Stimulated activated effector memory CD8-positive, alpha-beta T cell treated with anti-CD3 and anti-CD28 coated beads, Interleukin-12 subunit alpha, Interleukin-12 subunit beta, amount 100 ng/mL, for 72 hours (primary cell): ENCODE measurements around the gene SYPL1.

Source experiments
- ATAC-seq: fragments of 150-1000 bp; cut with Tn5 transposase; 2 replicates; pipeline ENCODE4 v1.10.0; 2021
- DNase-seq, 2 donors: peaks; one replicate each; pipeline ENCODE4 v3.0.0; 2021 to 2022; ENCODE audit warnings: low spot score in 2 of 2
- H3K27ac Mint-ChIP-seq: one replicate; pipeline ENCODE4 v1.8.0; 2022; ENCODE audit warnings: mild to moderate bottlenecking, mixed read lengths
- H3K36me3 Mint-ChIP-seq: one replicate; pipeline ENCODE4 v1.8.0; 2022; ENCODE audit warnings: mild to moderate bottlenecking, mixed read lengths
- H3K4me1 Mint-ChIP-seq: one replicate; pipeline ENCODE4 v1.8.0; 2022; ENCODE audit warnings: mixed read lengths
- H3K4me3 Mint-ChIP-seq: one replicate; pipeline ENCODE4 v1.8.0; 2022; ENCODE audit warnings: mild to moderate bottlenecking, mixed read lengths
- H3K9me3 Mint-ChIP-seq: one replicate; pipeline ENCODE4 v1.8.0; 2022; ENCODE audit warnings: mixed read lengths

Gene SYPL1

DNA sequence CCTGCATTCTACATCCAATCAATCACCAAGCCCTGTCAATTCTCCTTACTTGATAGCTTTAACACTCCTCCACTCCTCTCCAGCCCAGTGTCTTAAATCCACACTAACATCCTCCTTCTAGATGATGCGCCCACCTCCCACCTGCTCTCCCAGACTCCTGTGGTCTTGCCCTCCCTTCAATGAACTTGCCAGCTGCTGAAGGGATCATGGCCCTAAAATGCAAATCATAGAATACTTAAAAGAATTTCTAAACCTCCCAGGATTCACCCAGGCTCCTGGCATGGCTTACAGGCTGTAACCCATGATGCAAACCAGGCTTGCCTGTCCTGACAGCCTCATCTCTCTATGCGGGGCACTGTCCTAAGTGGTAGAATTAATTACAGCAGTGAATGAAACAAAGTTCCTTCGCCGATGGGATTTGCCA lies 43.6 kb downstream of the SYPL1 start:
- ATAC-seq (no peak), DNase-seq (no peak)
- Mint-ChIP-seq H3K4me3 (no peak overlapping the region), H3K9me3 (no peaks in the 10 kb centered on the region), H3K4me1 (peaks cover 23% of the 10 kb centered on the region), H3K27ac (no peak overlapping the region), H3K36me3 (no peaks in the 10 kb centered on the region)

DNA sequence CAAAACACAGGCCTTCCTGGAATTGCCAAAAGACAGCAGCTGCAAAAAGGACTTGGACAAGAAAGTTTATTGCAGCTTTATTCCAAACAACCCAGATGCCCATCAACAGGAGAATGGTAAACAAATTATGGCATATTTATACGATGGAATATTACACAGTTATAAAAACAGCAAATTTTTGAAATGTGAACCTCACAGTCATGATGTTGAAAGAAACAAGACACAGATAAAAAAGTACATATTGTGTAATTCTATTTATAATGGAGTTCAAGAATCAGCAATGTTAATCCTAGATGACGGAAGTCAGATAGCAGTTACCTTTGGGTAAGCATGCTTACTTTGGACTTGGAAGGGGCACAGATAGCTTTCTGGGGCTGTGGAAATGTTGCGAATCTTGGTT lies 44.4 kb downstream of the SYPL1 start:
- Mint-ChIP-seq H3K27ac (no peak overlapping the region), H3K4me3 (no peak overlapping the region), H3K4me1 (peaks cover 30% of the 10 kb centered on the region)

DNA sequence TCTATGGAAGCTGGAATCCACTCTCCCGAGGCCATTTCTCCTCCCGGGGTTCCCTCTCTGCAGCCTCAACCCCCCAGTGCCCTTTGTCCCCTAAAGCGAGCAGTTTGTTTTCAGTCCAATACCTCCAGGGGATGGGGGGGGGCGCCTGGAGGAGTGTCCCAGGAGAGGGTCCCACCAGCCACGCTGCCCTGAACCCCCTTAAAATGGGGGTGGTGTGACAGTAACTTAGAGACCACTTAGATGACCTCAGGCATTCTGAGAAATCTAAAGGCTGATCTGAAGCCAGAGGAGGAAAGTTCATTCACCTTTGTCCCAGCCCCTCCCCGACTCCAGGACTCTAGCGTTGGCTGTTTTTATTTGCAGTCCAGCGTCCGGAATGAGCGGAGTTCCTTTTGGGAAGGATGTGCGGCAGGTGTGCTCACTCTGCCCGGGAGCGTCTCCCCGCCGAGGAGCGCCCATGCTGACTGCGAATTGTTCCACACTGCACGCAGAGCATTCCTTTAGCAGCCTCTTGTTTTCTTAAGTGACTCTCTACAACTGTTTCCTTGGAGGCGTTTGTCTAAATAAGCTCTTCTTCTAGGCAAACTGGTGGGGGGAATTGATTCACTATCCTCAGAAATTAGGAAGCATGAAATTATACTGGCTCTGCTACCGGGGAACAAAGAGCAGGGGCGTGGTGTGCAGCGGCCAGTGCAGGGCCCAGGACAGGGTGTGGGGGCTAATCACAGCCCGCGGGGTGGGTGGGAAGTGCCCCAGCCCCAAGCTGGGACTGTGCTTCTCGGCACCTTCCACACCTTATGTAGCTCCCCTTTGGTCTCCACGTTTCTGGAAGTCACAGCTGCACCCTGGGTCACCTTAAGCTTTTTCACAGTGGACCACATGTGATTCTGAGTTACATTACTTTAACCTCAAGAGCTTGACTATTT lies 46.3 kb downstream of the SYPL1 start:
- no peak for DNase-seq
- ATAC-seq, result no peak
- peaks cover 20% of the 10 kb centered on the region for H3K4me1 Mint-ChIP-seq
- no peak overlapping the region for H3K4me3 Mint-ChIP-seq
- H3K27ac Mint-ChIP-seq, result no peak overlapping the region
- no peaks in the 10 kb centered on the region for H3K9me3 Mint-ChIP-seq
- no peaks in the 10 kb centered on the region for H3K36me3 Mint-ChIP-seq

More for the DNA sequence above, 44.4 kb downstream of the SYPL1 start:
- DNase-seq (no peak), ATAC-seq (no peak)
- Mint-ChIP-seq H3K36me3 (no peaks in the 10 kb centered on the region), H3K9me3 (no peaks in the 10 kb centered on the region)

DNA sequence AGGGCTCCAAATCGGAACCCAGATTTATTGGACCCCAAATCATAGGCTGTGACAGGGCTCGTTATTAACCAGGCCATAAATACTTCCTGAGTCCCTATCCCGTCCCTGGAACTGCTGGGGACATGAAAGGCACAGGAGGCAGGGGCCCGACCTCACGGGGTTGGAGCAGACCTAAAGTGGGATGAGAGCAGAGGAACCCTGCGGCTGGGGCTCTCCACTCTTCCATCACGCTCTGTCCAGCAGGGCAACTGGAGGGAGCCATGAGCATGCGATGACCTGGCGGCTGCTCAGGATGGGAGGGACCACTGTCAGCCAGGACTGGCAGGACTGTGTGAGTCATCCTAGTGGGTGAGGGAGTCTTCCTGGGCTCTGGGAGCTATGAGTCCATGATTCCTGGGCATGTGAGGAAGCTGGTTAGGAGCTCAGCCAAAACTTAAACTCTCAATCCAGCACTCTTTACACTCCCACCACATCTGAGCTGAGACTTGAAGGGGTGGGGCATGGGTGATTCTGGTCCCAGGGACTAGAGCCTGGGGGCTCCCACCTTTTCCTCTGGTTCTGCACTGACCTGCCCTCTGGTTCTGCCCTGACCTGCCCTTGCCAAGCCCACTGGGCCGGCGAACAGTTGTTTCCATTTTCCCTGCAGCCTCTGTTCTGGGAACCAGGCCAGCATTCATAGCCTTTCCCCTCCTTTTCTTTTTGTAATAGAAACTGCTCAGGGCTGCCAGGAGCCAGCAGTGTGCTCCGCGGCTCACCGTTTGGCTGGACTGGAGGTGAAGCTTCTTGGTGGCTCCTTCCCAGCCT lies 47.1 kb downstream of the SYPL1 start:
- ATAC-seq (no peak), DNase-seq (no peak)
- Mint-ChIP-seq H3K4me3 (no peak overlapping the region), H3K27ac (no peak overlapping the region), H3K4me1 (peaks cover 14% of the 10 kb centered on the region), H3K36me3 (no peaks in the 10 kb centered on the region), H3K9me3 (no peaks in the 10 kb centered on the region)

GRCh38 chr7:106064316-106064715 lies 47.8 kb downstream of the SYPL1 start:
- Mint-ChIP-seq H3K27ac (no peak overlapping the region), H3K9me3 (no peaks in the 10 kb centered on the region), H3K36me3 (no peaks in the 10 kb centered on the region), H3K4me1 (peaks cover 14% of the 10 kb centered on the region), H3K4me3 (no peak overlapping the region)
- no peak for ATAC-seq
- no peak for DNase-seq

- DNase-seq, result no peak
- peaks cover 14% of the 10 kb centered on the region for H3K4me1 Mint-ChIP-seq
- H3K27ac Mint-ChIP-seq, result no peak overlapping the region
- no peaks in the 10 kb centered on the region for H3K9me3 Mint-ChIP-seq
- H3K36me3 Mint-ChIP-seq, result no peaks in the 10 kb centered on the region
- no peak overlapping the region for H3K4me3 Mint-ChIP-seq
- no peak for ATAC-seq
Observed at GRCh38 chr7:106063692-106064091, 48.4 kb downstream of the SYPL1 start.

GRCh38 chr7:106063024-106063423 lies 49.1 kb downstream of the SYPL1 start:
- DNase-seq, result no peak
- H3K4me3 Mint-ChIP-seq, result no peak overlapping the region
- peaks cover 16% of the 10 kb centered on the region for H3K4me1 Mint-ChIP-seq
- no peaks in the 10 kb centered on the region for H3K36me3 Mint-ChIP-seq
- ATAC-seq, result no peak
- H3K27ac Mint-ChIP-seq, result peak overlapping the region; percentile 71
- H3K9me3 Mint-ChIP-seq, result no peaks in the 10 kb centered on the region

DNA sequence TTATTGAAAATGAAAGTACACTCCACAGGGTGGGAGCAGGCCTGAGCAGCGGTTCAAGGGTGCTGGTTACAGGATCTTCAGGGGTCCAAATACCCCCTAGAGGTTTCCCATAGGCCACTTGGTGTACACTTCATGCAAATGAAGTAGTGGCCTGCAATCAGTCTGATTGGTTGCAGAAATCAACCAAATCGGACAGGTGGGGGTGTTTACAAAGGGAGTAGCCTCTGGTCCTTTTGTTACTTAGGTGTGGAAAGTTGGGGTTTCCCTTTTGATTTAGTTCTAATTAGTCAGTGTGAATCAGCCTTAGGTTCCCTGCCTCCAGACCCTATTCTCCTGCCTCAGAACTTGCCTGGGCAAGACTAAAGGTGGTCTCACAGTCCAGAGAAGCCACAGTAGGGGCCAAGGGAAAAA lies 49.6 kb downstream of the SYPL1 start:
- no peak for DNase-seq
- peak overlapping the region; percentile 71 for H3K27ac Mint-ChIP-seq

DNA sequence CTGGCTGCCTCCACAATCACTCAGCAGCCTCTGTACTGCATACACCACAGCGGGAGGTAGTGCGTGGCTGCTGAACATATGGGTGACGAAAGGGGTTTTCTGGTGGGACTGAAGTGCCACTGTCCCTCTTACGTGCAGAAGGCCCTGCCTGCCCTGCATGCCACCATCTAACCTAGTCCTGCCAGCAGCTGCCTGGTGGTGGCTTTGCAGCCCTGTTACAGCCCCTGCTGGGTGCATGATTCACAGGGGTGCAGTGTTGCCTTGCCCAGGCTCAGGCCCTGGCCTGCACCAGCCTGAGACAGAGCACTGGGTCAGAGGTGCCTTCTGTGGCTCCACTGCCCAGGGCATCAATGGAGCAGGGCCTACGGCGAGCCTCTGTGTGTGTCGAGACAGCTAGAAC lies 50.1 kb downstream of the SYPL1 start:
- Mint-ChIP-seq H3K4me3 (no peak overlapping the region), H3K9me3 (no peaks in the 10 kb centered on the region), H3K4me1 (peaks cover 23% of the 10 kb centered on the region), H3K36me3 (no peaks in the 10 kb centered on the region), H3K27ac (no peak overlapping the region)
- DNase-seq (no peak), ATAC-seq (peak; percentile 42)

More for the DNA sequence above, 49.6 kb downstream of the SYPL1 start:
- Mint-ChIP-seq H3K9me3 (no peaks in the 10 kb centered on the region), H3K36me3 (no peaks in the 10 kb centered on the region), H3K4me3 (no peak overlapping the region), H3K4me1 (peaks cover 21% of the 10 kb centered on the region)
- no peak for ATAC-seq

DNA sequence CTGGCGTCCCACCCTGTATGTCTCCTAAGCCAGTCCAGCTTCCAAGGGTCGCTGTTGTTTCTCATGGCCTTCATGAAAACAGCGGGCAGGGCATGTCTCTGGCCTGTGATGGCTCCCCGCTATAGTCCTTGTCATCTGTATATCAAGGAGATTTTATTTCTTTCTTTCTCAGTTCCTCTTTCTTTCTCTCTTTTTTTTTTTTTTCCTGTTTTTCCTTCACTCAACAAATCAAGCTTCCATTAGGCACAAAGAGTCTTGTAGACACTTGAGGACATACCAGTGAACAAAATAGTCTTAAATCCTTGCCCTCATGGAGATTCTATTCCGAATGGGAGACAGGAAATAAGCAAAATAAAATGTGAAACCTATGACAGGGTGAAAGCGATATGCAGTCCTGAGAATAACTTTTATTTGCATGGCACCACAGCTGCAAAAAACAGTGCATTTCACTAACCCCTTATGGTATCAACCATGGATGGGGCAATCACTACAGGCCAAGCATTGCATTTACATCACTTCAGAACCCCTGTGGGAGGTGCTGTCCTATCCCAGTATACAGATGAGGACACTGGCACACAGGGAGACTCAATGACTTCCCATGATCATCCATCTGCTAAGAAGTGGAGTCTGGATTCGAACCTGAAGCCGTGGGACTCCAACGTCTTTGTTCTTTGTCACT lies 50.7 kb downstream of the SYPL1 start:
- ATAC-seq (no peak), DNase-seq (no peak)
- Mint-ChIP-seq H3K36me3 (no peaks in the 10 kb centered on the region), H3K4me1 (peaks cover 26% of the 10 kb centered on the region), H3K27ac (no peak overlapping the region), H3K9me3 (no peaks in the 10 kb centered on the region), H3K4me3 (no peak overlapping the region)

- Mint-ChIP-seq H3K4me3 (no peak overlapping the region), H3K9me3 (no peaks in the 10 kb centered on the region), H3K27ac (no peak overlapping the region), H3K4me1 (peaks cover 26% of the 10 kb centered on the region), H3K36me3 (no peaks in the 10 kb centered on the region)
- ATAC-seq, result no peak
- DNase-seq, result no peak
Observed at GRCh38 chr7:106060394-106060920, 51.7 kb downstream of the SYPL1 start.

DNA sequence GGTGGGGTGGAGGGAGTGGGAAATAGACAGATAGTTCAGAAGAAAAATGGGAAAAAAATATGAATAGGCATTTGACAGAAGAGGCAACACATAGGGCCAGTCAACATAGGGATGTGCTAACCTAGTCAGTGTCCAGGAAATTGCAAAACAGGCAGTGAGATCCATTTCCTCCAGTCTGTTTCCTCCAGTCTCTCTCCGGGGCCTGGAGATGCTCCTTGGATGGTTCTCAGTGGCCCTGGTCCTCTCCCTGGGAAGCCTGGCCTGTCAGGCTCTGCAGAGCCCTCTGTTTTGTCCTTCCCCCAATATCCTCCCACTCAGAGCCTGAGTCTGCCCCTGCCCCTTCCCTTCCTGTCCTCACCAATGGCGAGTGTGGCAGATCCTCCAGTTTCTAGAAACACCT lies 52.6 kb downstream of the SYPL1 start:
- DNase-seq, result no peak
- no peaks in the 10 kb centered on the region for H3K36me3 Mint-ChIP-seq
- H3K4me1 Mint-ChIP-seq, result peaks cover 26% of the 10 kb centered on the region
- no peak overlapping the region for H3K27ac Mint-ChIP-seq
- H3K9me3 Mint-ChIP-seq, result no peaks in the 10 kb centered on the region
- no peak for ATAC-seq
- no peak overlapping the region for H3K4me3 Mint-ChIP-seq

- no peak for ATAC-seq
- no peak for DNase-seq
- H3K9me3 Mint-ChIP-seq, result no peaks in the 10 kb centered on the region
- H3K27ac Mint-ChIP-seq, result no peak overlapping the region
- H3K4me1 Mint-ChIP-seq, result peaks cover 26% of the 10 kb centered on the region
- H3K36me3 Mint-ChIP-seq, result no peaks in the 10 kb centered on the region
- no peak overlapping the region for H3K4me3 Mint-ChIP-seq
Observed at GRCh38 chr7:106058928-106059324, 53.2 kb downstream of the SYPL1 start.

DNA sequence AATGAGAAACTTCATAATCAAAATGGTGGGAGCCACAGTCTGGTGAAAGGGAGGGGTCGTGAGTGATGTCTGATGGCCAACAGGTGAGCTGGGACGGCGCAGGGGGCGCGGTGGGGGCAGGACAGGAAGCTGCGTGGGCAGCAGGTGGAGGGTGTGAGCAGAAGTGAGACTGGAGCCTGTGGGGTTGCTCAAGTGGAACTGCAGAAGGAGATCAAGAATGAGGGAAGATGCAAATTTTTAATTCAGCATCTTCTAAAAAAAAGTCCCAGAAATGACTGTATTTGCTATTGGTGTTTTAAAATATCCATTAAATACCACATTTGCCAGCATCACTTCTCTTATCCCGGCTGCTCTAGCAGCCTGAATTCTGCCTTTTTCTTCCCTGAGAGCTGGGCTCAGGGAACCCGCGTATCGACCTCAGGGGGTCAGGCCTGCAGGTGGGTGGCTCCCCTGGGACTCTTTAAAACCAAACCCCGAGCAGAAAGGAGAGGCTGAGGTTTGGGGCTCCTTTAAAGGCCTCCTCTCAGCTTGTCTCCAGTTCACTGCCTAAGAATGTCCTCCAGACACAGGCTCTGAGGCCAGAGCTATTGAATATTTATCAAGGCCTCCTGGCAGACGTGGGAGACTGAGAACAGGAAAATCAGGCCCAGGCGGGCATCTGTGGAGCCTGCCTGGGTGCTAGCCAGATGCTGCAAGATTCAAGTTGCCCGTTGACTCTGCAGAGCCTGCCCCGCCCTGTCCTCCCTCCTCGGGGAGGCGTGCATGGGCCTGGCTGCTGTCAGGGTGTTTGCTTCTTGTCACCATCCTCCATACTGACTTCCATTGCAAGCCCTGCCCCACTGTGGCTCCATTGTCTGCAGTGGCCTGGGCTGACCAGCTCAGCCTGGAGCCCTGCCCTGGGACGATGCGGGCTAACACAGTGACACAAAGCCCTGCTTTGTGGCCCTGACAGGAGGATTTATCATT lies 53.9 kb downstream of the SYPL1 start:
- H3K9me3 Mint-ChIP-seq, result no peaks in the 10 kb centered on the region
- DNase-seq (no peak), ATAC-seq (no peak)
- no peaks in the 10 kb centered on the region for H3K36me3 Mint-ChIP-seq
- H3K27ac Mint-ChIP-seq, result peak overlapping the region; percentile 18
- no peak overlapping the region for H3K4me3 Mint-ChIP-seq
- H3K4me1 Mint-ChIP-seq, result peaks cover 25% of the 10 kb centered on the region
